ENCODE measurements around the gene IL34. TPM values are rescaled to one million over a fixed set of nuclear protein-coding genes. Genes with fewer than 3 reads are reported as not detected.

IL34 gene
- total and polyA plus RNA-seq, 2 of the 13 experiments (the other 11 are each of a cell fraction or from before 2014, with no cell fraction given), result 1.2 to 1.3 TPM

GRCh38 chr16:70653809-70654771 is 7.7 kb downstream of the IL34 start (continued):
- TF ChIP-seq ATF6 (CRISPR knock-in tag; conservative IDR thresholded peaks at IDR 0.05), result no peak
- peak; percentile 55; the same call in 1 of the 2 replicates for TF ChIP-seq THRA (CRISPR knock-in tag; IDR thresholded peaks at IDR 0.05; ENCODE audit: borderline replicate concordance)
- TF ChIP-seq, protein P1, sequence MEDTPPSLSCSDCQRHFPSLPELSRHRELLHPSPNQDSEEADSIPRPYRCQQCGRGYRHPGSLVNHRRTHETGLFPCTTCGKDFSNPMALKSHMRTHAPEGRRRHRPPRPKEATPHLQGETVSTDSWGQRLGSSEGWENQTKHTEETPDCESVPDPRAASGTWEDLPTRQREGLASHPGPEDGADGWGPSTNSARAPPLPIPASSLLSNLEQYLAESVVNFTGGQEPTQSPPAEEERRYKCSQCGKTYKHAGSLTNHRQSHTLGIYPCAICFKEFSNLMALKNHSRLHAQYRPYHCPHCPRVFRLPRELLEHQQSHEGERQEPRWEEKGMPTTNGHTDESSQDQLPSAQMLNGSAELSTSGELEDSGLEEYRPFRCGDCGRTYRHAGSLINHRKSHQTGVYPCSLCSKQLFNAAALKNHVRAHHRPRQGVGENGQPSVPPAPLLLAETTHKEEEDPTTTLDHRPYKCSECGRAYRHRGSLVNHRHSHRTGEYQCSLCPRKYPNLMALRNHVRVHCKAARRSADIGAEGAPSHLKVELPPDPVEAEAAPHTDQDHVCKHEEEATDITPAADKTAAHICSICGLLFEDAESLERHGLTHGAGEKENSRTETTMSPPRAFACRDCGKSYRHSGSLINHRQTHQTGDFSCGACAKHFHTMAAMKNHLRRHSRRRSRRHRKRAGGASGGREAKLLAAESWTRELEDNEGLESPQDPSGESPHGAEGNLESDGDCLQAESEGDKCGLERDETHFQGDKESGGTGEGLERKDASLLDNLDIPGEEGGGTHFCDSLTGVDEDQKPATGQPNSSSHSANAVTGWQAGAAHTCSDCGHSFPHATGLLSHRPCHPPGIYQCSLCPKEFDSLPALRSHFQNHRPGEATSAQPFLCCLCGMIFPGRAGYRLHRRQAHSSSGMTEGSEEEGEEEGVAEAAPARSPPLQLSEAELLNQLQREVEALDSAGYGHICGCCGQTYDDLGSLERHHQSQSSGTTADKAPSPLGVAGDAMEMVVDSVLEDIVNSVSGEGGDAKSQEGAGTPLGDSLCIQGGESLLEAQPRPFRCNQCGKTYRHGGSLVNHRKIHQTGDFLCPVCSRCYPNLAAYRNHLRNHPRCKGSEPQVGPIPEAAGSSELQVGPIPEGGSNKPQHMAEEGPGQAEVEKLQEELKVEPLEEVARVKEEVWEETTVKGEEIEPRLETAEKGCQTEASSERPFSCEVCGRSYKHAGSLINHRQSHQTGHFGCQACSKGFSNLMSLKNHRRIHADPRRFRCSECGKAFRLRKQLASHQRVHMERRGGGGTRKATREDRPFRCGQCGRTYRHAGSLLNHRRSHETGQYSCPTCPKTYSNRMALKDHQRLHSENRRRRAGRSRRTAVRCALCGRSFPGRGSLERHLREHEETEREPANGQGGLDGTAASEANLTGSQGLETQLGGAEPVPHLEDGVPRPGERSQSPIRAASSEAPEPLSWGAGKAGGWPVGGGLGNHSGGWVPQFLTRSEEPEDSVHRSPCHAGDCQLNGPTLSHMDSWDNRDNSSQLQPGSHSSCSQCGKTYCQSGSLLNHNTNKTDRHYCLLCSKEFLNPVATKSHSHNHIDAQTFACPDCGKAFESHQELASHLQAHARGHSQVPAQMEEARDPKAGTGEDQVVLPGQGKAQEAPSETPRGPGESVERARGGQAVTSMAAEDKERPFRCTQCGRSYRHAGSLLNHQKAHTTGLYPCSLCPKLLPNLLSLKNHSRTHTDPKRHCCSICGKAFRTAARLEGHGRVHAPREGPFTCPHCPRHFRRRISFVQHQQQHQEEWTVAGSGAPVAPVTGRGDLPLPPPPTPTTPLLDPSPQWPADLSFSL (CRISPR knock-in tag; IDR thresholded peaks at IDR 0.05), result no peak
- TF ChIP-seq ZBTB4 (CRISPR knock-in tag; IDR thresholded peaks at IDR 0.05; ENCODE audit: borderline replicate concordance), result 0 out of 2 replicates have a peak, but pooled peaks have one; percentile 41
- no peak for TF ChIP-seq MXD1 (CRISPR knock-in tag; IDR thresholded peaks at IDR 0.05)
- TF ChIP-seq ZNF451 (CRISPR knock-in tag; IDR thresholded peaks at IDR 0.05), result no peak
- no peak for TF ChIP-seq NR2F2 (IDR thresholded peaks at IDR 0.05; ENCODE audit: borderline replicate concordance, low read depth)
- no peak for TF ChIP-seq MTERF4 (CRISPR knock-in tag; IDR thresholded peaks at IDR 0.05)
- no peak for TF ChIP-seq ZNF678 (CRISPR knock-in tag; IDR thresholded peaks at IDR 0.05)
